Measurements from ENCODE around the gene SMPDL3A. TPM values are rescaled to one million over a fixed set of nuclear protein-coding genes. Genes with fewer than 3 reads are reported as not detected.

Gene SMPDL3A
- total and polyA plus RNA-seq, 2 donors (not counting 1 experiment from before 2014, with no cell fraction given): 0.21 to 2.0 TPM

GRCh38 chr6:122772724-122773415, 16.2 kb upstream of the SMPDL3A start:
- no peak for TF ChIP-seq CTCF (IDR thresholded peaks at IDR 0.05)
- TF ChIP-seq EZH2 (IDR thresholded peaks at IDR 0.05; ENCODE audit: borderline replicate concordance, insufficient read depth, low read depth, low read length, poor library complexity, severe bottlenecking): no peak
- POLR2A ChIA-PET: no interaction called here
- intact Hi-C loops (cut with micrococcal nuclease): no loop called here
- CTCF ChIA-PET: no interaction called here
- Histone ChIP-seq H3K27me3 (replicated peaks in 1 of 4; ENCODE audit: control extremely low read depth in 1 of 4, control insufficient read depth in 3 of 4, insufficient read depth in 4 of 4, low read length in 3 of 4) (no peaks in the 10 kb centered on the region), H3K36me3 (replicated peaks in 1 of 2; ENCODE audit: control extremely low read depth in 1 of 2, control insufficient read depth in 1 of 2, extremely low read depth in 1 of 2, insufficient read depth in 2 of 2, low read length in 1 of 2) (no peaks in the 10 kb centered on the region), H2AFZ (ENCODE audit: insufficient read depth, low read depth, low read length, poor library complexity, severe bottlenecking) (no peak overlapping the region), H3K9me3 (ENCODE audit: control extremely low read depth in 1 of 3, control insufficient read depth in 2 of 3, insufficient read depth in 1 of 3, low read length in 2 of 3) (no peaks in the 10 kb centered on the region), H3K4me1 (ENCODE audit: control insufficient read depth in 2 of 2, insufficient read depth in 2 of 2, low read length in 2 of 2) (no peaks in the 10 kb centered on the region), H3K27ac (ENCODE audit: low read length in 2 of 2) (no peak overlapping the region), H3K79me2 (ENCODE audit: control insufficient read depth, insufficient read depth, low read length) (no peaks in the 10 kb centered on the region), H3K4me3 (ENCODE audit: control extremely low read depth in 1 of 5, extremely low read depth in 1 of 5, insufficient read depth in 1 of 5, low read depth in 2 of 5, low read length in 4 of 5) (no peak overlapping the region), H4K20me1 (ENCODE audit: control insufficient read depth, insufficient read depth, low read length, poor library complexity, severe bottlenecking) (no peaks in the 10 kb centered on the region), H3K9ac (ENCODE audit: low read length) (no peak overlapping the region), H3K4me2 (replicated peaks; ENCODE audit: low read depth, low read length, poor library complexity, severe bottlenecking) (no peak overlapping the region)
- Mint-ChIP-seq H3K4me3 (no peak overlapping the region), H3K27ac (no peak overlapping the region), H3K27me3 (no peaks in the 10 kb centered on the region), H3K4me1 (no peaks in the 10 kb centered on the region), H3K9me3 (ENCODE audit: insufficient read depth) (no peaks in the 10 kb centered on the region)
- ATAC-seq (ENCODE audit: low read depth) (no peak), DNase-seq (no peak)
- WGBS (ENCODE audit: insufficient coverage): 80% methylated on average over 2 of the region's 3 CpGs

GRCh38 chr6:122775975-122776374, 13.1 kb upstream of the SMPDL3A start:
- POLR2A ChIA-PET: no interaction called here
- Histone ChIP-seq H4K20me1 (ENCODE audit: control insufficient read depth, insufficient read depth, low read length, poor library complexity, severe bottlenecking) (no peaks in the 10 kb centered on the region), H3K79me2 (ENCODE audit: control insufficient read depth, insufficient read depth, low read length) (no peaks in the 10 kb centered on the region), H3K4me1 (ENCODE audit: control insufficient read depth in 2 of 2, insufficient read depth in 2 of 2, low read length in 2 of 2) (no peaks in the 10 kb centered on the region), H3K4me2 (replicated peaks; ENCODE audit: low read depth, low read length, poor library complexity, severe bottlenecking) (no peak overlapping the region), H3K27ac (ENCODE audit: low read length in 2 of 2) (no peak overlapping the region), H3K9me3 (ENCODE audit: control extremely low read depth in 1 of 3, control insufficient read depth in 2 of 3, insufficient read depth in 1 of 3, low read length in 2 of 3) (no peaks in the 10 kb centered on the region), H3K4me3 (ENCODE audit: control extremely low read depth in 1 of 5, extremely low read depth in 1 of 5, insufficient read depth in 1 of 5, low read depth in 2 of 5, low read length in 4 of 5) (no peak overlapping the region), H3K9ac (ENCODE audit: low read length) (no peak overlapping the region), H3K27me3 (replicated peaks in 1 of 4; ENCODE audit: control extremely low read depth in 1 of 4, control insufficient read depth in 3 of 4, insufficient read depth in 4 of 4, low read length in 3 of 4) (no peaks in the 10 kb centered on the region), H3K36me3 (replicated peaks in 1 of 2; ENCODE audit: control extremely low read depth in 1 of 2, control insufficient read depth in 1 of 2, extremely low read depth in 1 of 2, insufficient read depth in 2 of 2, low read length in 1 of 2) (no peaks in the 10 kb centered on the region), H2AFZ (ENCODE audit: insufficient read depth, low read depth, low read length, poor library complexity, severe bottlenecking) (no peak overlapping the region)
- no peaks in the 10 kb centered on the region for H3K4me1 Mint-ChIP-seq
- intact Hi-C loops (cut with micrococcal nuclease): no loop called here
- no peaks in the 10 kb centered on the region for H3K9me3 Mint-ChIP-seq (ENCODE audit: insufficient read depth)
- CTCF ChIA-PET: no interaction called here
- TF ChIP-seq CTCF (IDR thresholded peaks at IDR 0.05) (no peak), EZH2 (IDR thresholded peaks at IDR 0.05; ENCODE audit: borderline replicate concordance, insufficient read depth, low read depth, low read length, poor library complexity, severe bottlenecking) (no peak)
- H3K4me3 Mint-ChIP-seq: no peak overlapping the region
- no peak overlapping the region for H3K27ac Mint-ChIP-seq
- DNase-seq: no peak
- peaks cover 6% of the 10 kb centered on the region for H3K27me3 Mint-ChIP-seq
- ATAC-seq (ENCODE audit: low read depth): no peak

Measured in B cell (primary cell).